HG02840 (cell line): ENCODE data around the gene ABCB6.
"Not testable (repeated sequence)": the region's sequence is repeated elsewhere in the genome, so short reads cannot be mapped to it uniquely, and the experiment has no call there.

Experiments
- ATAC-seq: cut with Tn5 transposase; IDR thresholded peaks from one replicate; pipeline ENCODE4 v1.9.1; 2021; ENCODE audit warnings: mild to moderate bottlenecking, moderate library complexity, moderate number of reproducible peaks; ENCODE audit not compliant: unreplicated experiment, low FRiP score

Gene ABCB6

DNA sequence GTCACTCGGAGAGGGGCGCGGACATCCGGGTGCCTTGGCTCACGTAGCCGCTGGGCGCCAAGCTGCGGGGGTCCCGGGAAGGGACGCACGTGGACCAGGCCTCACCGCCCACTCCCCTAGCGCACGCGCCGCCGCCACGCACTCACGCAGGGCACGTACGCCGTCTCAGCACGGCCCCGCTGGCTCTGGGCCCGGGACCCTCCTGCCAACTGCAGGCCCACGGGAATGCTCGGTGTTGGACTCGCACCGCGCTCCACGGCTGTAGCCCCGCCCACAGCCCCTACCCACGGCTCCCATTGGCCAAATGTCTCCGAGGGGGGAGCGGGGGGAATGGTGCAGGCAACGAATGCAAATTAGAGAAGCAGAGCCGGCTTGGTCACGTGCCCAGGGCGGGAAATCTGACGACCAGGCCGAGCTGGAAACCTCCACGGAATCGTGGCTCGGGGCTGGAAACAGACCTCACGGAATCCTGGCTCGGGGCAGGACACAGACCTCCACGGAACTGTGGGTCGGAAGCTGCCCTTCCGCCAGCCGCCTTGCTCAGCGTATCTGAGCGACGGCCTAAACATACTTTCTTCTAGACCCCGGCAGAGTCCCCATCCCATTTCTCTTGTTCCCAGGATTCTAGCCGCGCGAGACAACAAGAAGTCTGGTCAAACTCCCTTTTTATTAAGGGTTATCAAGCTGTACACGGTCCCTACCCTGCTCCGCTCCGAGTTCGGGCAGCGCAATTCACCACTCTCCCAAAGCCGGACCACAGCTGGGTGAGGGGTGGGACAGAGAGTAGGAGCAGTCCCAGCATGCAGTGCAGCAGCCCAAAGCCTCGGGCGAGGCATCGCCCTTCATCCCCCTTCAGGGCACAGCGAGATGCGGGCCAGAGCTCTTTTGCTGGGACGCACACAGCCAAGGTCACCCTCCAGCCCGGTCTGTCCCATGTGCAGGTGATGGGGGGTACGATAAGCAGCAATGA, at the start of gene ABCB6:
Gene ABCB6, minus strand, starts transcription at position 227 of the 970 bp plus-strand sequence. CDS start 285 bp downstream, outside the sequence.
- ATAC-seq = peak; percentile 75

DNA sequence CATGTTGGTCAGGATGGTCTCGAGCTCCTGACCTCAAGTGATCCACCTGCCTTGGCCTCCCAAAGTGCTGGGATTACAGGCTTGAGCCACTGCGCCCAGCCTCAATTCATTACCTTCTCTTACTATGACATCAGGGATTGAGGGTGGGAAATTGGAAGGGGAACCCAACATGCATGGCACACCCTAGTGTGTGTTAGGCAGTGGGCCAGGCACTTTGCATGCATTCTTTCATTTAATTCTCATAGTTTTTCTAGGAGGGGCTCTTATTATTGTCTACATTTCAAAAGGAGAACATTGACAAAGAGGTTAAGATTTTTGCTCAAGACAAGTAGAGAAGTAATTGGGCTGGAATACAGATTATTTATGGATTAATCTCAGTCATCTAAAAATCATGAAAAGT, 49.5 kb upstream of the ABCB6 start:
- ATAC-seq = no peak

- ATAC-seq = no peak
Measured at GRCh38 chr2:219266886-219267285, 48.1 kb upstream of the ABCB6 start.

GRCh38 chr2:219266232-219266631, 47.5 kb upstream of the ABCB6 start:
- no peak for ATAC-seq

GRCh38 chr2:219261024-219261855, 42.5 kb upstream of the ABCB6 start:
- no peak for ATAC-seq

GRCh38 chr2:219258942-219259341, 40.2 kb upstream of the ABCB6 start:
- not testable (repeated sequence) for ATAC-seq

GRCh38 chr2:219254590-219255201, 35.9 kb upstream of the ABCB6 start:
- ATAC-seq = peak; percentile 8

DNA sequence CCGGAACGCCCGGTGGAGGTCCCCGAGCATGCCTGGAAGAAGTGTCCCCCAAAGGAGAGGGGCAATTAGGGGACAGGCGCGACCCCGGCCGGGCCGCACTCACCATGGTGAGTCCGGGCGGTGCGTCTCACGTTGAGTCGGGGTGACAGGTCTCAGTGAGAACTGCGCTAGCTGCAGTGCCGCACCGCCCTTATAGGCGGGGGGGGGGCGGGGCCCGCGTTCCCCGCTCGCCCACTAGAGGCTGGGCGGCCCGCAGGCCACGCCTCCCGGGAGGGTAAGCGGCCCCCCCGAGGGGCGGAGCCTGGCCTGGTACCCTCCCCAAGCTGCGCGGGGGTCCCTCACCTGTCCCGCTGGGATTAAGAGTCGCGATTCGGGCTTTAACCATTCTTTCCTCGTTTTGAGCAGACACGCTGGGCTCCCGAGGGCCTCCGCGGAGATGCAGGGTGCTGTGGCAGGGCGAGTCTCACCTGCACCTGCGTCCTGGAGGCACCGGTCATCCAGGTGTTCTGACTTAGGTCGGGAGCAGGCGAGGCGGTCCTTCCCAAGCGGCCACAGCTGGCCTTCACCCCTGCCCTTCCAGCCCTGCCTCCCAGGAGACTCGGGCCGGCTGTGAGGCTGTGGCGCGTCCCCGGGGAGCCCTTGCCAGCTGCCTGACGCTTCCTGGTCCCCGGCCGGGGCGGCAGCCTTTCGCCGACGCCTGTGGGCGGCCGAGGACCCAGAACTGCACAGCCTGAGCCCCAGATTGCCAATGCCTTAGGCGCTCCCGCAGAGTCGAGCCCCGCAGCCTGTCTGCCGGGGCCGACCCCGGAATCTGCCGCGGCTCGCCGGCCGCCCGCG, 35.2 kb upstream of the ABCB6 start, which contains the start of gene TUBA4A:
Gene TUBA4A, minus strand, starts transcription at position 166 of the 837 bp plus-strand sequence. Its CDS starts 60 bp downstream, at position 106.
- peak; percentile 51 for ATAC-seq

DNA sequence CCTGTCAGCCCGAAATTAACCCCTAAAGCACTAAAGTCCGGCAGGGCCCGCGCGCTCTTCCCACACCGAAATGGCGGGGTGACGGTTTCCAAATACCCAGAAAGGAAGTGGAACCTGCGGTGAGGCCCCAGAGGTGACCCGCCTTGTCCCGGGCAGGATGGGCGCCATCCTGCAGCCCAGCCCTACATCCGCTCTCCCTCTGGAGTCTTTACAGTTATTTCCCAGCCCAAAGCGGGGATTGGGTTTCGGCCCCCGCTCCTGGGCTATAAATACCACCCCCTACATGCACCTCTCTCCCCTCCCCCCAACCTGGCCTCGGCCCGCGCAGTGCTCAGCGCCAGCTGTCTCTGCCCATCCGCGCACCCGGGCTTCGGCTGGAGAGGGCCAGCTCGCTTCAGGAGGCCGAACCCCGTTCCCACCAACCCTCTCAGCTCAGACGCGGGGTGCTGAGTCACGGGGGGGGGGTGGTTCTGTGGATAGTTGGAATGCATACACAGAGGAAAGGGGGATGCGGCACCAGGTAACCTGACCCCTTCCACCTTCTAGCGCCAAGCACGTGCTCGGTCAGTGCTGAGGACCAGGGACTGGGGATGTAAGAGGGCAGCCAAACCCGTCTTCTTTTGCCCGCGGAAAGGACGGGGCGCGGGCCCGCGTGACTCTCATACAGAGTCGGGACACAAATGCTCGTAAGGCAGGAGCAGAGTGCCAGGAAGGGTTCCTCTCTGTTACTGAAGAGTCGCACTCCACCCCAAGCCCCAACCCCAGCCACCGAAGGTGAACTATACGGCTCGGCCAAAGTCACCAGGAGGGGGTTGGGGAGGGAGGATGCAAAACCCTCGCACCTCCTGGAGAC, 34.4 kb upstream of the ABCB6 start, which contains the start of gene TUBA4B:
Gene TUBA4B, plus strand, starts transcription at position 344 of the 853 bp plus-strand sequence. Its CDS starts 165 bp downstream, at position 509.
- peak; percentile 8 for ATAC-seq

DNA sequence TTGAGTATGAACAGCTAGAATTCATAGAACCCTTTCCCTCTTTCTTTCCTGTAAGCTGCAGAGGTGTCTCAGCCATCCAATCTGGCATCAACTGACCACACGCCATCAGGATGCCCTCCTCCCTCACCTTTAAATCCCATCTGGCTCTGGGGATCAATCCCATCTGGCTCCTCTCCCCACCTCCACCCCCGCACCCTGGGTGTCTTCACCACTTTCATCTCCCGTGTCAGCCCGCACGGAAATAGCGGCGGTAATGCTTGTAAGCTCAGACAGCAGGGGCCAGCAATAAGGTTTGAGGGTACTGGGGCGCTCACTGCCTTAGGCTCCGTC, 33.8 kb upstream of the ABCB6 start:
- ATAC-seq = no peak

DNA sequence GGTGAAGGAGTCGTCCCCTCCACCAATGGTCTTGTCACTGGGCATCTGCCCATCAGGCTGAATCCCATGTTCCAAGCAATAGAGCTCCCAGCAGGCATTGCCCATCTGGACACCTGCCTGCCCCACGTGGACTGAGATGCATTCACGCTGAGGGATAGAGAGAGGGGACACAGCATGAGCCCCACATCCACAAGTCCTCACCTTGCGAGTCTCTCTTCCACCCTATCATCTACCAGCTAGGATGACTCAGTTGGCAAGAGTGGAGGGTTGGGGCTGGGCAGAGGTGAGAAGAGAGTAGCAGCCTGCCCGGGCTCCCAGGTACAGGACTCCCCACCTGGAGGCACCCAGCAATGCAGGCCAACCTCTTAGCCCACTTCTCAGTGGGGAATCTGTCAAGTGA, 33.3 kb upstream of the ABCB6 start:
- ATAC-seq = no peak

DNA sequence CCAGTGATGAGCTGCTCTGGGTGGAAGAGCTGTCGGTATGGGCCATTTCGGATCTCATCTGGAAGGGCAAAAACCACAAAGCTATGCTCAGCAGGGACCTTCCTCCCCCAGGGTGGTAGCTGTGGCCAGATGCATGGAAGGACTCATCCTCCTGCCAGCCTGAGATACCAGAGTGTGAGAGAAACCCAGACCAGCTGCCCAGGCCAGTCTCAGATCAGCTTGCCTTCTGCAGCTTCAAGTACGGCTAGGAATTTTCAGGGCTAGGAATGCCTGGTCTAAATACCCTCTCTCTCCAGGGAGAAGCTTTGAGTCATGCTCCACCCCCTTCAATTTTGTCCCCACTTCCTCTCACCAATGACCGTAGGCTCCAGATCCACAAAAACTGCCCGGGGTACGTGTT, 32.9 kb upstream of the ABCB6 start:
- ATAC-seq = no peak

- no peak for ATAC-seq
Measured at GRCh38 chr2:219250049-219250781, 31.5 kb upstream of the ABCB6 start.

- peak; percentile 43 for ATAC-seq
Measured at GRCh38 chr2:219249203-219249980, 30.6 kb upstream of the ABCB6 start.

GRCh38 chr2:219248845-219249202, 30.1 kb upstream of the ABCB6 start:
- ATAC-seq = no peak

DNA sequence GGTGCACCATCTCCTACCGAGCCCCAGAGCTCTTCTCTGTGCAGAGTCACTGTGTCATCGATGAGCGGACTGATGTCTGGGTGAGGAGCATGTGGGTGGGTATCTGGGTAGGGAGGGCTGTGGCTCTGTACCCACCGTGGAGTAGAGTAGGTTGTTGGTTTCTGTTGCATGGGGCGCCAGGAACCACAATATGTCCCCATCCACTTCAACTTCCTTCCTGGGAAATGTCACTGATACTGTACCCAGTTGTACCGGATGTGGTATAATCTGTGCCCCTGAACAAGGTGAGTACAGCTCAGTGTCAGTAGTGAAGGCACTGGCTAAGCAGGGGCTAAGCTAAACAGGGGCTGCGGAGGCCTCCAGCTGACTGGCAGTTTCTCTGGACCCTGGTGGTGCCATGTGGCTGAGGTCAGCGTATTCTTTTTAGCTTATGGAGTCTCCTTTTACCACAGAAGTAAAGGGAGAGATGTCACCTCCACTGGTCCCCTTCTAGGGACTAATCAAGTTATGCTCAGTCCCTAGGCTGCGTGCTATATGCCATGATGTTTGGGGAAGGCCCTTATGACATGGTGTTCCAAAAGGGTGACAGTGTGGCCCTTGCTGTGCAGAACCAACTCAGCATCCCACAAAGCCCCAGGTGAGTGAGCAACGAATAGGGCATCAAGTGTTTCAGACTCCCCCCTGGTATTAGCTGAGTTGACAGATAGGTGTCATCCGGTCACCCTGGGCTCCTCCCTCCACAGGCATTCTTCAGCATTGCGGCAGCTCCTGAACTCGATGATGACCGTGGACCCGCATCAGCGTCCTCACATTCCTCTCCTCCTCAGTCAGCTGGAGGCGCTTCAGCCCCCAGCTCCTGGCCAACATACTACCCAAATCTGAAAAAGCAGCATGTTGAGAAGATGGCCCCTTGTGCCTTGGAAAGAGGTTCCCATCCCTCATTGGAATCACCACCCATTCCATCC, 29.2 kb upstream of the ABCB6 start:
- no peak for ATAC-seq
